Endometrial microvascular endothelial cells (primary cell): ENCODE data around the gene CSMD2. TPM values are rescaled to one million over a fixed set of nuclear protein-coding genes. Genes with fewer than 3 reads are reported as not detected.

ENCODE experiments used
- in situ Hi-C: cut with HindIII; loops from 2 replicates; pipeline ENCODE4 v1.10.0; 2017; ENCODE audit warnings: low sequenced_read_pairs, low pct_unique_long_range_greater_than_20kb; ENCODE audit errors: inconsistent ontology term
- total RNA-seq: library from RNA; depleted of rRNA; stranded (reverse); fragments of >200 nt; gene quantifications from one replicate; pipeline ENCODE4 v1.2.3, GENCODE V29; 2015; ENCODE audit errors: inconsistent ontology term

CSMD2 gene
- total RNA-seq, 1 donor from 2014 or later: 0.28 TPM

- in situ Hi-C loops: no loop called here
Observed at GRCh38 chr1:33850481-33850880, 314.5 kb downstream of the CSMD2 start.

- in situ Hi-C loops: no loop called here
Observed at GRCh38 chr1:33849211-33849610, 315.8 kb downstream of the CSMD2 start.

GRCh38 chr1:33848205-33848937 is 316.7 kb downstream of the CSMD2 start:
- in situ Hi-C loops: no loop called here

- in situ Hi-C loops: no loop called here
Observed at GRCh38 chr1:33846861-33847260, 318.2 kb downstream of the CSMD2 start.

- in situ Hi-C loops: no loop called here
Observed at GRCh38 chr1:33844166-33844565, 320.9 kb downstream of the CSMD2 start.

- in situ Hi-C loops: no loop called here
Observed at GRCh38 chr1:33842348-33842747, 322.7 kb downstream of the CSMD2 start.

GRCh38 chr1:33841494-33841893 is 323.5 kb downstream of the CSMD2 start:
- in situ Hi-C loops: no loop called here

- in situ Hi-C loops: no loop called here
Observed at GRCh38 chr1:33837635-33838034, 327.4 kb downstream of the CSMD2 start.

- in situ Hi-C loops: no loop called here
Observed at GRCh38 chr1:33836911-33837310, 328.1 kb downstream of the CSMD2 start.

GRCh38 chr1:33828654-33829053 is 336.4 kb downstream of the CSMD2 start:
- in situ Hi-C loops: no loop called here

GRCh38 chr1:33828059-33828458 is 337.0 kb downstream of the CSMD2 start:
- in situ Hi-C loops: no loop called here

GRCh38 chr1:33826711-33827110 is 338.3 kb downstream of the CSMD2 start:
- in situ Hi-C loops: no loop called here

- in situ Hi-C loops: no loop called here
Observed at GRCh38 chr1:33826311-33826710, 338.7 kb downstream of the CSMD2 start.

GRCh38 chr1:33825506-33825905 is 339.5 kb downstream of the CSMD2 start:
- in situ Hi-C loops: no loop called here

- in situ Hi-C loops: no loop called here
Observed at GRCh38 chr1:33824971-33825370, 340.1 kb downstream of the CSMD2 start.

- in situ Hi-C loops: no loop called here
Observed at GRCh38 chr1:33824321-33824720, 340.7 kb downstream of the CSMD2 start.

GRCh38 chr1:33823830-33824229 is 341.2 kb downstream of the CSMD2 start:
- in situ Hi-C loops: no loop called here

- in situ Hi-C loops: no loop called here
Observed at GRCh38 chr1:33823401-33823800, 341.6 kb downstream of the CSMD2 start.

GRCh38 chr1:33822396-33822795 is 342.6 kb downstream of the CSMD2 start:
- in situ Hi-C loops: no loop called here

- in situ Hi-C loops: no loop called here
Observed at GRCh38 chr1:33821291-33821690, 343.7 kb downstream of the CSMD2 start.

GRCh38 chr1:33820804-33821203 is 344.2 kb downstream of the CSMD2 start:
- in situ Hi-C loops: no loop called here
